ENCODE measurements around the gene CTU1. TPM values are rescaled to one million over a fixed set of nuclear protein-coding genes. Genes with fewer than 3 reads are reported as not detected.

The CTU1 gene
- total RNA-seq, 2 experiments from 2014 or later = 8.3 to 13.3 TPM

- CTCF ChIA-PET (ENCODE audit: unreplicated experiment) = no interaction called here
- H4K20me1 ChIP-seq (ENCODE audit: insufficient read depth, low read length) = no peaks in the 10 kb centered on the region
- no peak overlapping the region for H3K4me2 ChIP-seq (ENCODE audit: low read length)
- 0 out of 2 replicates have a peak, but pooled peaks cover 7% of the 10 kb centered on the region for H3K9me3 ChIP-seq (ENCODE audit: low read length)
- H3K79me2 ChIP-seq (ENCODE audit: insufficient read depth, low read depth, low read length) = no peaks in the 10 kb centered on the region
- no peak overlapping the region for H2AFZ ChIP-seq (ENCODE audit: low read length)
- H3K4me1 ChIP-seq (ENCODE audit: insufficient read depth, low read length, poor library complexity, severe bottlenecking) = no peaks in the 10 kb centered on the region
- TF ChIP-seq EZH2phosphoT487 (IDR thresholded peaks at IDR 0.05; ENCODE audit: borderline replicate concordance, low read depth, low read length) = no peak
- no peak for TF ChIP-seq CTCF (conservative IDR thresholded peaks at IDR 0.05; ENCODE audit: low read length)
- intact Hi-C loops (cut with micrococcal nuclease; ENCODE audit: unreplicated experiment) = no loop called here
- DNase-seq (ENCODE audit: low spot score) = no peak
- no TSS peak for BruUV-seq (replicated peaks)
- H3K36me3 ChIP-seq (ENCODE audit: insufficient read depth, low read length) = no peaks in the 10 kb centered on the region
- H3K9me2 ChIP-seq (ENCODE audit: insufficient read depth, low read length) = no peaks in the 10 kb centered on the region
- H3K4me3 ChIP-seq (ENCODE audit: low read depth, low read length, poor library complexity, severe bottlenecking) = no peak overlapping the region
- POLR2A ChIA-PET = no interaction called here
- H3K27ac ChIP-seq (ENCODE audit: low read depth, low read length, poor library complexity, severe bottlenecking) = no peak overlapping the region
These were observed 29.5 kb downstream of the CTU1 start for GRCh38 chr19:51078731-51079130.

GRCh38 chr19:51078104-51078503, 30.1 kb downstream of the CTU1 start:
- Histone ChIP-seq H2AFZ (ENCODE audit: low read length) (no peak overlapping the region), H3K36me3 (ENCODE audit: insufficient read depth, low read length) (no peaks in the 10 kb centered on the region), H3K9me3 (ENCODE audit: low read length) (0 out of 2 replicates have a peak, but pooled peaks cover 13% of the 10 kb centered on the region), H3K27ac (ENCODE audit: low read depth, low read length, poor library complexity, severe bottlenecking) (no peak overlapping the region), H3K79me2 (ENCODE audit: insufficient read depth, low read depth, low read length) (no peaks in the 10 kb centered on the region), H3K4me1 (ENCODE audit: insufficient read depth, low read length, poor library complexity, severe bottlenecking) (no peaks in the 10 kb centered on the region), H4K20me1 (ENCODE audit: insufficient read depth, low read length) (no peaks in the 10 kb centered on the region), H3K9me2 (ENCODE audit: insufficient read depth, low read length) (no peaks in the 10 kb centered on the region), H3K4me3 (ENCODE audit: low read depth, low read length, poor library complexity, severe bottlenecking) (no peak overlapping the region), H3K4me2 (ENCODE audit: low read length) (no peak overlapping the region)
- no TSS peak for BruUV-seq (replicated peaks)
- intact Hi-C loops (cut with micrococcal nuclease; ENCODE audit: unreplicated experiment) = no loop called here
- POLR2A ChIA-PET = no interaction called here
- TF ChIP-seq CTCF (conservative IDR thresholded peaks at IDR 0.05; ENCODE audit: low read length) (no peak), EZH2phosphoT487 (IDR thresholded peaks at IDR 0.05; ENCODE audit: borderline replicate concordance, low read depth, low read length) (no peak)
- DNase-seq (ENCODE audit: low spot score) = no peak
- CTCF ChIA-PET (ENCODE audit: unreplicated experiment) = no interaction called here

- CTCF ChIA-PET (ENCODE audit: unreplicated experiment) = no interaction called here
These were observed 31.5 kb downstream of the CTU1 start for GRCh38 chr19:51076631-51077213.

More at GRCh38 chr19:51076631-51077213, 31.5 kb downstream of the CTU1 start:
- TF ChIP-seq CTCF (conservative IDR thresholded peaks at IDR 0.05; ENCODE audit: low read length) (no peak), EZH2phosphoT487 (IDR thresholded peaks at IDR 0.05; ENCODE audit: borderline replicate concordance, low read depth, low read length) (no peak)
- no TSS peak for BruUV-seq (replicated peaks)
- Histone ChIP-seq H4K20me1 (ENCODE audit: insufficient read depth, low read length) (no peaks in the 10 kb centered on the region), H3K9me3 (ENCODE audit: low read length) (0 out of 2 replicates have a peak, but pooled peaks cover 13% of the 10 kb centered on the region), H3K27ac (ENCODE audit: low read depth, low read length, poor library complexity, severe bottlenecking) (no peak overlapping the region), H3K36me3 (ENCODE audit: insufficient read depth, low read length) (no peaks in the 10 kb centered on the region), H2AFZ (ENCODE audit: low read length) (no peak overlapping the region), H3K4me3 (ENCODE audit: low read depth, low read length, poor library complexity, severe bottlenecking) (no peak overlapping the region), H3K4me1 (ENCODE audit: insufficient read depth, low read length, poor library complexity, severe bottlenecking) (no peaks in the 10 kb centered on the region), H3K79me2 (ENCODE audit: insufficient read depth, low read depth, low read length) (no peaks in the 10 kb centered on the region), H3K9me2 (ENCODE audit: insufficient read depth, low read length) (no peaks in the 10 kb centered on the region), H3K4me2 (ENCODE audit: low read length) (no peak overlapping the region)
- POLR2A ChIA-PET = no interaction called here
- intact Hi-C loops (cut with micrococcal nuclease; ENCODE audit: unreplicated experiment) = no loop called here
- no peak for DNase-seq (ENCODE audit: low spot score)
